Hippocampal formation (tissue), 2 donors: ENCODE data around the gene RHBDL2.
"Not testable (repeated sequence)": the region's sequence is repeated elsewhere in the genome, so short reads cannot be mapped to it uniquely, and the experiment has no call there.

ENCODE experiments used
- DNase-seq, 2 donors: peaks; one replicate each; lab custom pipeline; 2025; lab: John Stamatoyannopoulos, UW

The RHBDL2 gene

DNA sequence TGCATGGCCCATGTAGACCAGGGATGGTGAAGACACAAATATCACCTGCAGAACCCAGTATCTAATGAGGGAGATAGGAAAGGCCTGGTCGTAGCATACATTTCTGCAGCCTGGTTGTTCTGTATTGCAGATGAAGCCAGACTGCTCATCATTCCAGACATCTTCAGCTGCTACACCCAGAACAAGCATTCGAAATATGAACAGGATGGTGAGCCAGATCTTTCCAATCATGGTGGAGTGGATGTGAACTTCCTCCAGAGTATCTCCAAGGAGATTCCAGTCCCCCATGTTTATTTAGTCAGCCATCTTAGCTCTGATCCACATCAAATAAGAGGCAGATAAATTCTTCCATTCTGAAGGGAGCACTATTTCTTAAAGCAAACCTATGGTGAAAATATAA is 65.8 kb downstream of the RHBDL2 start:
- no peak for DNase-seq

- peak; percentile 94 to 95 for DNase-seq
Observed at GRCh38 chr1:38873027-38873969, 68.3 kb downstream of the RHBDL2 start, which contains the start of gene MYCBP. Gene MYCBP, minus strand, starts transcription at chr1:38873348. Its CDS starts 43 bp downstream, at chr1:38873305.

DNA sequence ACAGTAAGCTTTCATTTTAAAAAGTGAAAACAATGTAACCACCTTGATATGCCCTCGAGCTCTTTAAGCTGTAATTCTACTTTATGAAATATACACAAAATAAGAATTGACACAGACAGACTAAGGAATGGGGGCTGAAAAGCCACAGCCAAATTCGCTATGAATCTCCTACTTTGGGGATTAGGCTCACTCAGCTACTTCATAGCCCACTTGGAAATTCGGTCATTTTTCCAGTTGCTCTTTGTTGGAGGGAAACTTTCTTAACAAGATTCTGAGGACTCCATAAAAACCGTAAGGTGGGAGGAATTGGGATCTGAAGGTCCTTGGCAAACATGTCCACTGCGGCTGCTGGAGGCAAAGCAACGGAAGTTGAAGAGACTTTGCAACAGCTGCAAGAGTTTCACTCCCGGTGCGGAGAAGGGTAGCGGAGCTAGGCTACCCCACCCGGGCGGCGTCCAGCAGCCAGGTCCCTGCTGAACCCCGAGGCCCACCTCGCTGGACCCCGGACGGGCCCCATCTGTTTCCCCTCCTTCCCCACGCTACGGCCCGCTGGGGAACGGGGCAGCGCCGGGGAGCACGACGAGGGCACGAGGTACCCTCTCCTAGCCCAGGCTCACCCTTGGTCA is 69.1 kb downstream of the RHBDL2 start:
- DNase-seq: no peak

DNA sequence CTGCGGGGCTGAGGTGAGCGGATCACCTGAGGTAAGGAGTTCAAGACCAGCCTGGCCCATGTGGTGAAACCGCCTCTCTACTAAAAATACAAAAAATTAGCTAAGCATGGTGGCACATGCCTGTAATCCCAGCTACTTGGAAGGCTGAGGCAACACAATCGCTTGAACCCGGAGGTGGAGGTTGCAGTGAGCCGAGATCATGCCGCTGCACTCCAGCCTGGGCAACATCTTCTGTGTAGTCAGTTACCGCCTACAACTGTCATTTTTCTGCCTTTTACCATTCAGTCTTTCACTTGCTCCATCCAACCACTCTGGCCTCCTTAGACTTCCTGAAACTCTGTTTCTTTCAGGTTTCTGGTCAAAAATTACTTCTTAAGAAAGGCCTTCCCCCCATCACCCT is 70.6 kb downstream of the RHBDL2 start:
- no peak for DNase-seq

DNA sequence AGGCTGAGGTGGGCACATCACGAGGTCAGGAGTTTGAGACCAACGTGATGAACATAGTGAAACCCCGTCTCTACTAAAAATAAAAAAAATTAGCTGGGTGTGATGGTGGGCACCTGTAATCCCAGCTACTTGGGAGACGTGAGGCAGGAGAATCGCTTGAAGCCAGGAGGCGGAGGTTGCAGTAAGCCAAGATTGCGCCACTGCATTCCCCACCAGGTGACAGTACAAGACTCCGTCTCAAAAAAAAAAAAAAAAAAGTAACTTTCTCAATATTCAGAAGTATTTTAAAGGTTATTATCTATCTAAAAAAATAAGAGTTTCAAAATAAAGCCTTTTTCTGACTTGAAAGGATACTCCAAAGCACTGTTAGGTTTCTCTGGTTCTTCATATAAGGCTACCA is 74.4 kb downstream of the RHBDL2 start:
- no peak for DNase-seq

- DNase-seq: no peak
Observed at GRCh38 chr1:38865112-38865715, 76.4 kb downstream of the RHBDL2 start.

GRCh38 chr1:38860454-38860795 is 81.2 kb downstream of the RHBDL2 start:
- DNase-seq: no peak

DNA sequence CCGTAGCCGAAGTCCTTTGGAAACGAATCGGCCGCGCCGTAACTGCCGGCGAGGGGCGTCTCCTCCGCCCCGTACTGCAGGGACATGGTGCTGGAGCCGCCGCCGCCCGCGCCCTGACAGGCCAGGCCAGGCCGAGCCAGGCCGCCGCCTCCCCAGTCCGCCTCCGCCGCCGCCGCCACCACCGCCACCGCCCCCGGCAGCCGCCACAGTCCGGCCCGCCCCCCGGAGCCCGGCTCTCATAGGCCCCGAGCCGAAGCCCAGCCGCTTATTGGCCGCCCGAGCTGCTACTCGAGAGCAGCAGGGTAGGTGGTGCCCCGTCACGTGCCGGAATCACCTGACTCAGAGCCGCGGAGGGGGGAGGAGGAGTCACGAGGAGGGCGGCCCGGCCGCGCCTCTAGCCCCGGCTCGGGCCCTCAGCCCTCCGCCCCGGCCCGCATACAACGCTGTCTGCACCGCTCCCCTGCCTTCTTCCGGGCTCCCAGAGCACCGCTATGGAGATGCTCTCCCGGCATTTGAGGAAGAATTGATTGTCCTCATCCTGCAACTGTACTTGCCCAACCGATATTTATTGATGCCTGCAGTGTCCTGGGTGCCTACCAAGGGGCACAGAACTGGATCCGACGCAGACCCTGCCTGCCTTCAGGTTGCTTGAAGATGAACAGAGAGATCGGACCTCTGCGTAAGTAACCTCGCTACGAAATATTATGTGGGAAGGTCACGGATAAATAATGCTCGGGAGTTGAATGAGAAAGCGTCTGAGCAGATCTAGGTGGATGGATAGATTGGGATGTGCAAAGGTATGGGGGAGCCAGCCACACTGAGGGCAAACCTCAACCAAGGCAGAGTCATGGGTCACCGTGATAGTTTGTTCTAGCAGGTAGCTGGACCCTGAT is 81.8 kb downstream of the RHBDL2 start, which contains the start of gene RRAGC:
Gene RRAGC (minus strand): TSS at position 212 of the 893 bp plus-strand sequence. CDS start 126 bp downstream, at position 86.
- DNase-seq: peak; percentile 94 to 99

DNA sequence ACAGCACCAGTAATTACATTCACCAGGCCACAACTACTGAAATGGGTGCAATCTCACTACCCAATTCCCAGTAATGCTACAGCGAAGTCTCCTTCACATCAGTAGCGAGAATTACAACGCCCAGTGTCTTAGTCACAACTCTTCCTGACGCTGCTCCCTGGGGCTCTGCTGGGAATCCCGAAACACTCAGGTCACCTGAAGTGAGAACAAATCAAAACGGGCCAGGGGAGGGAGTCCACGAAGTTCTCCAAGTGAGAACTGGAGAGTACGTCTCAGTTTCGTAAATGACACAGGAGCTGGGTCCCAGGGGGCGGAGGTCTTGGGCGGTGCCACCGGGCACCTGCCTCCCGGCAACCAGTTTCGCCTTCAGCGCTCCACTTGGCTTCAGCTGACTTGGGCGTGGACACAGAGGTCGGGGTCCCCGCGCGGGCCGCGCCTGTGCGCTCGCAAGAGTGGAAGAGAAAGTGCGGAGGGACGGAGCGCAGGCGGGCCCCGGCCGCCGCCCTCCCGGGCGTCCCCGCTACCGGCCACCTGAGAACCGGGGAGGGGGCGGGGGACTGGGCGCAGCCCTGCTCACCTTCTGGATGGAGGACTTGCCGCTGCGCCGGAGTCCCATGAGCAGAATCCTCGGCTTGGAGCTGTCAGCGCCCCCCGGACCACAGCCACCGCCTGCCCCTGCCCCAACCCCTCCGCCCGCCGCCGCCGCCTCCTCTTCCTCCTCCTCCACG is 82.6 kb downstream of the RHBDL2 start:
- DNase-seq: peak in 1 of 2 donors; percentile 12

DNA sequence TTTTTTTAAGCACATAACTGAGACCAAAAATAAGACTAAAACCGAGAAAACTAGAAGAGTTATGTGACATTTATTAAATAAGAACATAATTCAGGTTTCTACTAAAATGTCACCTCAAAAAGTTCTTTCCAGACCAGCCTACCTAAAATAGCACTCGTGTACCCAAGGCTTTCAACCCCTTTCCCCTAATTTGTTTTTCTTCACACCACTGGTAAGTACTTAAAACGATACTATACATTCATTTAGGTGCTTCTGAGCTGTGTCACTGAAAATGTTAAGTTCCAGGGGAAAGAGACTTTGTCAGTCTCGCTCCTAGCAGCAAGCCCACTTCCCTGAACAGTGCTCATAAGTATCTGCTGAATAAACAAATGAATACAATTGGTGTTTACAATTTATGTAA is 88.8 kb downstream of the RHBDL2 start:
- no peak for DNase-seq

DNA sequence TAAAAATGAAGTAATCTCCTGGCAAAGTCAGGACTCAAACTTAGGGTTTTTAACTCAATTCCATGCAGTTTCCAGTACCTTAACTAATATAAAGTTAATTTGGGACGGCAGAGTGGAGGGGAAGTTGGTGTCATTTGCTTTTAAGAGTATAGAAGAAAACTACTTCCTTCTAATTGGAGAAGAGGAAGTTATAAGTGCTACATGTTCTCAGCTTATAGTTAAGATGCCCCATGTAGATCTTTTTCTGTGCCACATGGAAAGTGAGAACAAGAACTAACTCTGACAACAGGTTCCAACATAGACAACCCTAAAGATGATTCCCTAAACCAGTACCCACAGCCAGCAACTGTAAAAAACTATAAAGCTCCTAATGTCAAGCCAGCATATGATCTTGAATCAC is 93.6 kb downstream of the RHBDL2 start:
- DNase-seq: no peak

GRCh38 chr1:38846210-38846609 is 95.4 kb downstream of the RHBDL2 start:
- DNase-seq: no peak

DNA sequence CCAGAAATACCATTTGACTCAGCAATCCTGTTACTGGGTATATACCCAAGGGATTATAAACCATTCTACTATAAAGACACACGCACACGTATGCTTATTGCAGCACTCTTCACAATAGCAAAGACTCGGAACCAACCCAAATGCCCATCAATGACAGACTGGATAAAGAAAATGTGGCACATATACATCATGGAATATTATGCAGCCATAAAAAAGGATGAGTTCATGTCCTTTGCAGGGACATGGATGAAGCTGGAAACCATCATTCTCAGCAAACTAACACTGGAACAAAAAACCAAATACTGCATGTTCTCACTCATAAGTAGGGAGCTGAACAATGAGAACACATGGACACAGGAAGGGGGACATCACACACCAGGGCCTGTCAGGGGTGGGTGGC is 96.5 kb downstream of the RHBDL2 start:
- not testable (repeated sequence) for DNase-seq

GRCh38 chr1:38840281-38840680 is 101.3 kb downstream of the RHBDL2 start:
- no peak for DNase-seq

DNA sequence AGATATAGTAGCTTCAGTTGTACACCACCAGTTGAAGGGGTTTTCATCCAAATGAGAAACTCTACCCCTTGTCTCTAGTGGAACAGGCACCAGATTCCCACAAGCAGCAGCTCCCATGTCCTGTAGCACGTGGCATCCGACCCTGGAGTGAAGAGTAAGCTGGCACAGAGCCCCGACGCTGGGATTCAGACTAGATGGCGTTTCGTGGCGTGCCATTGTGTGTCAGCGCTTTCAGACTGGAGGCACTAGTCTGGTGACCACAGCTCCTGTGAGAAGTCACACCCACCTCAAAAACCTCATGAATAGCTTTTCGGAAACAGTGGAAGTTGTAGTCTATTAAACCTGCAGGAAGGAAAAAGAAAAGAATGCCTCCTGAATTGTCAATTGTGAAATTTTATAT is 102.3 kb downstream of the RHBDL2 start:
- no peak for DNase-seq

DNA sequence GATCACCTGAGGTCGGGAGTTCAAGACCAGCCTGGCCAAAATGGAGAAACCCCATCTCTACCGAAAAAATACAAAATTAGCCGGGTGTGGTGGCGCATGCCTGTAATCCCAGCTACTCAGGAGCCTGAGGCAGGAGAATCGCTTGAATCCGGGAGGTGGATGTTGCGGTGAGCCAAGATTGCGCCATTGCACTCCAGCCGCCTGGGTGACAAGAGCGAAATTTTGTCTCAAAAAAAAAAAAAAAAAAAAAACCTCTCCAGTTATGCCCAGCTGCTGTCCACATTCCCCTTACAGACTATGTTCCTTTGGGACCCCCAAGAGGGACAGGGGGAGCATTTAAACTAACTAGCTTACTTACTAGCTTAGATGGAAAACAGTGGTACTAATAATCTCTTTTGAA is 105.3 kb downstream of the RHBDL2 start:
- not testable (repeated sequence) for DNase-seq
